HL-60 (cell line): ENCODE data around the gene LAYN.

Source experiments
- DNase-seq, 2 experiments: peaks; one replicate each; pipeline ENCODE4 v3.0.0-alpha.2; 2010 to 2020; ENCODE audit warnings: low read depth in 1 of 2, low spot score in 1 of 2
- H3K27ac ChIP-seq: fragments of 250-450 bp; sonication (Bioruptor Pico); replicated peaks from 2 replicates; pipeline ENCODE4 v1.5.1; 2020; ENCODE audit warnings: mild to moderate bottlenecking, moderate library complexity
- H3K27me3 ChIP-seq: fragments of 250-450 bp; sonication (Bioruptor Pico); 2 replicates; pipeline ENCODE4 v1.5.1; 2021; ENCODE audit warnings: mild to moderate bottlenecking, moderate library complexity; ENCODE audit not compliant: insufficient read depth, poor library complexity, severe bottlenecking
- H3K4me3 ChIP-seq: replicated peaks from 2 replicates; pipeline ENCODE4 v1.5.1; 2011; ENCODE audit warnings: mild to moderate bottlenecking, control low read depth, low read length; ENCODE audit not compliant: insufficient read depth
- GABPA ChIP-seq: IDR thresholded peaks from 2 replicates; pipeline ENCODE4 v1.6.1; 2012; ENCODE audit warnings: low read depth
- POLR2AphosphoS5 ChIP-seq: IDR thresholded peaks from 2 replicates; pipeline ENCODE4 v1.6.1; 2012; ENCODE audit warnings: low read depth
- SPI1 ChIP-seq: IDR thresholded peaks from 2 replicates; pipeline ENCODE4 v1.6.1; 2012; ENCODE audit warnings: low read depth, mild to moderate bottlenecking, borderline replicate concordance
- TF ChIP-seq, protein P1 (sequence below): IDR thresholded peaks from 2 replicates; pipeline ENCODE4 v1.6.1; 2012; ENCODE audit warnings: low read depth; ENCODE audit not compliant: insufficient replicate concordance
- TF ChIP-seq, protein P2 (sequence below): IDR thresholded peaks from one replicate; pipeline ENCODE4 v1.5.1; 2011; ENCODE audit warnings: low read length, control low read depth, inconsistent platforms; ENCODE audit not compliant: insufficient read depth

LAYN gene

DNA sequence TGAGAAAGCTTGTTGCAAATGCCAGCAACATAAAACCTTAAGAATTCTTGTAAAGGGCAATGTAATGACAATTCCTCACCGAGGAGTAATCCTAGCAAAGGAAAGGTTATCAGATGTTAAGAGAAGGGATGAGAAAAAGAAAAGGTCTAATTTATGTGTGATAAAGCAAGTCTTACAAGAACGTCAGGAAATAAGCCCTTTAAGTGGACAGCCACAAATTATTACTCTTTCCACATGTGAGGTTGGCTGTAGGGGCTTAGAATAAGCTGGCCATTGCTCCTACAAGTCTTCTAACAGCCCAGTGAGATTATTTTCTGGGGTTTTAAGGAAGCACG is 9.3 kb downstream of the LAYN start:
- no peak overlapping the region for H3K27ac ChIP-seq
- no peak for DNase-seq

GRCh38 chr11:111550258-111550657 is 9.7 kb downstream of the LAYN start:
- no peak overlapping the region for H3K27ac ChIP-seq
- no peak for DNase-seq
- no peak for TF ChIP-seq GABPA
- TF ChIP-seq, protein P1, sequence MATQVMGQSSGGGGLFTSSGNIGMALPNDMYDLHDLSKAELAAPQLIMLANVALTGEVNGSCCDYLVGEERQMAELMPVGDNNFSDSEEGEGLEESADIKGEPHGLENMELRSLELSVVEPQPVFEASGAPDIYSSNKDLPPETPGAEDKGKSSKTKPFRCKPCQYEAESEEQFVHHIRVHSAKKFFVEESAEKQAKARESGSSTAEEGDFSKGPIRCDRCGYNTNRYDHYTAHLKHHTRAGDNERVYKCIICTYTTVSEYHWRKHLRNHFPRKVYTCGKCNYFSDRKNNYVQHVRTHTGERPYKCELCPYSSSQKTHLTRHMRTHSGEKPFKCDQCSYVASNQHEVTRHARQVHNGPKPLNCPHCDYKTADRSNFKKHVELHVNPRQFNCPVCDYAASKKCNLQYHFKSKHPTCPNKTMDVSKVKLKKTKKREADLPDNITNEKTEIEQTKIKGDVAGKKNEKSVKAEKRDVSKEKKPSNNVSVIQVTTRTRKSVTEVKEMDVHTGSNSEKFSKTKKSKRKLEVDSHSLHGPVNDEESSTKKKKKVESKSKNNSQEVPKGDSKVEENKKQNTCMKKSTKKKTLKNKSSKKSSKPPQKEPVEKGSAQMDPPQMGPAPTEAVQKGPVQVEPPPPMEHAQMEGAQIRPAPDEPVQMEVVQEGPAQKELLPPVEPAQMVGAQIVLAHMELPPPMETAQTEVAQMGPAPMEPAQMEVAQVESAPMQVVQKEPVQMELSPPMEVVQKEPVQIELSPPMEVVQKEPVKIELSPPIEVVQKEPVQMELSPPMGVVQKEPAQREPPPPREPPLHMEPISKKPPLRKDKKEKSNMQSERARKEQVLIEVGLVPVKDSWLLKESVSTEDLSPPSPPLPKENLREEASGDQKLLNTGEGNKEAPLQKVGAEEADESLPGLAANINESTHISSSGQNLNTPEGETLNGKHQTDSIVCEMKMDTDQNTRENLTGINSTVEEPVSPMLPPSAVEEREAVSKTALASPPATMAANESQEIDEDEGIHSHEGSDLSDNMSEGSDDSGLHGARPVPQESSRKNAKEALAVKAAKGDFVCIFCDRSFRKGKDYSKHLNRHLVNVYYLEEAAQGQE: no peak
- TF ChIP-seq, protein P2, sequence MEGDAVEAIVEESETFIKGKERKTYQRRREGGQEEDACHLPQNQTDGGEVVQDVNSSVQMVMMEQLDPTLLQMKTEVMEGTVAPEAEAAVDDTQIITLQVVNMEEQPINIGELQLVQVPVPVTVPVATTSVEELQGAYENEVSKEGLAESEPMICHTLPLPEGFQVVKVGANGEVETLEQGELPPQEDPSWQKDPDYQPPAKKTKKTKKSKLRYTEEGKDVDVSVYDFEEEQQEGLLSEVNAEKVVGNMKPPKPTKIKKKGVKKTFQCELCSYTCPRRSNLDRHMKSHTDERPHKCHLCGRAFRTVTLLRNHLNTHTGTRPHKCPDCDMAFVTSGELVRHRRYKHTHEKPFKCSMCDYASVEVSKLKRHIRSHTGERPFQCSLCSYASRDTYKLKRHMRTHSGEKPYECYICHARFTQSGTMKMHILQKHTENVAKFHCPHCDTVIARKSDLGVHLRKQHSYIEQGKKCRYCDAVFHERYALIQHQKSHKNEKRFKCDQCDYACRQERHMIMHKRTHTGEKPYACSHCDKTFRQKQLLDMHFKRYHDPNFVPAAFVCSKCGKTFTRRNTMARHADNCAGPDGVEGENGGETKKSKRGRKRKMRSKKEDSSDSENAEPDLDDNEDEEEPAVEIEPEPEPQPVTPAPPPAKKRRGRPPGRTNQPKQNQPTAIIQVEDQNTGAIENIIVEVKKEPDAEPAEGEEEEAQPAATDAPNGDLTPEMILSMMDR: no peak
- TF ChIP-seq SPI1: no peak
- no peak for TF ChIP-seq POLR2AphosphoS5

More for the DNA sequence above, 9.3 kb downstream of the LAYN start:
- TF ChIP-seq GABPA (no peak), SPI1 (no peak), POLR2AphosphoS5 (no peak)
- TF ChIP-seq, protein P1: no peak
- TF ChIP-seq, protein P2: no peak
- no peak overlapping the region for H3K4me3 ChIP-seq
- peaks cover 9% of the 10 kb centered on the region for H3K27me3 ChIP-seq

GRCh38 chr11:111554532-111554931 is 14.0 kb downstream of the LAYN start:
- peaks cover 5% of the 10 kb centered on the region for H3K27me3 ChIP-seq
- no peak overlapping the region for H3K27ac ChIP-seq
- no peak for DNase-seq
- H3K4me3 ChIP-seq: no peak overlapping the region
- TF ChIP-seq, protein P1: no peak
- no peak for TF ChIP-seq POLR2AphosphoS5
- TF ChIP-seq, protein P2: no peak
- TF ChIP-seq SPI1: no peak
- TF ChIP-seq GABPA: no peak

More at GRCh38 chr11:111550258-111550657, 9.7 kb downstream of the LAYN start:
- H3K4me3 ChIP-seq: no peak overlapping the region
- peaks cover 9% of the 10 kb centered on the region for H3K27me3 ChIP-seq
